Activated CD8-positive, alpha-beta memory T cell treated with anti-CD3 and anti-CD28 coated beads, Interleukin-2, amount 50 U/mL, for 48 hours (primary cell): Measurements from ENCODE around the gene NR2F2.

Source experiments
- DNase-seq: peaks from one replicate; pipeline ENCODE4 v3.0.0-alpha.2; 2020

Gene NR2F2

GRCh38 chr15:96333131-96334016, 2.9 kb downstream of the NR2F2 start:
- peak; percentile 60 for DNase-seq

GRCh38 chr15:96334017-96334704, 3.7 kb downstream of the NR2F2 start:
- no peak for DNase-seq

GRCh38 chr15:96334705-96335410, 4.4 kb downstream of the NR2F2 start:
- DNase-seq: no peak

GRCh38 chr15:96335411-96336024, 5.0 kb downstream of the NR2F2 start:
- DNase-seq: no peak

- no peak for DNase-seq
Measured at GRCh38 chr15:96336108-96336595, 5.7 kb downstream of the NR2F2 start.

GRCh38 chr15:96336596-96337364, 6.3 kb downstream of the NR2F2 start:
- DNase-seq: no peak

GRCh38 chr15:96337365-96338023, 7.0 kb downstream of the NR2F2 start:
- DNase-seq: no peak

- no peak for DNase-seq
Measured at GRCh38 chr15:96338074-96338765, 7.7 kb downstream of the NR2F2 start.

- no peak for DNase-seq
Measured at GRCh38 chr15:96338766-96339618, 8.5 kb downstream of the NR2F2 start.

GRCh38 chr15:96339619-96340347, 9.3 kb downstream of the NR2F2 start:
- DNase-seq: no peak

GRCh38 chr15:96340348-96340597, 9.8 kb downstream of the NR2F2 start:
- DNase-seq: no peak

GRCh38 chr15:96340598-96341512, 10.4 kb downstream of the NR2F2 start:
- DNase-seq: peak; percentile 46

- peak; percentile 47 for DNase-seq
Measured at GRCh38 chr15:96341513-96342405, 11.3 kb downstream of the NR2F2 start.

GRCh38 chr15:96342406-96343112, 12.1 kb downstream of the NR2F2 start:
- no peak for DNase-seq

GRCh38 chr15:96343113-96344059, 12.9 kb downstream of the NR2F2 start:
- peak; percentile 42 for DNase-seq
